Colonic mucosa (tissue), 4 donors: ENCODE measurements around the gene KCNJ16. TPM values are rescaled to one million over a fixed set of nuclear protein-coding genes. Genes with fewer than 3 reads are reported as not detected.

Experiments used
- DNase-seq: peaks from one replicate; pipeline ENCODE4 v3.0.0-alpha.2; 2020
- H3K27ac ChIP-seq: fragments of 200-600 bp; one replicate; pipeline ENCODE4 v1.8.0; 2021
- H3K27me3 ChIP-seq: fragments of 200-600 bp; one replicate; pipeline ENCODE4 v1.8.0; 2021
- H3K36me3 ChIP-seq: fragments of 200-600 bp; one replicate; pipeline ENCODE4 v1.8.0; 2021
- H3K4me1 ChIP-seq: fragments of 200-600 bp; one replicate; pipeline ENCODE4 v1.8.0; 2021; ENCODE audit warnings: mild to moderate bottlenecking
- H3K4me3 ChIP-seq: fragments of 200-600 bp; one replicate; pipeline ENCODE4 v1.8.0; 2021
- H3K9ac ChIP-seq, 2 donors: one replicate each; pipeline ENCODE4 v1.7.0; 2013; ENCODE audit warnings: control low read depth in 2 of 2, low read depth in 2 of 2, low read length in 2 of 2
- H3K9me3 ChIP-seq: fragments of 200-600 bp; one replicate; pipeline ENCODE4 v1.8.0; 2021
- CTCF ChIP-seq: fragments of 200-600 bp; IDR thresholded peaks from one replicate; pipeline ENCODE4 v1.8.0; 2022; ENCODE audit warnings: antibody characterized with exemption, mild to moderate bottlenecking
- intact Hi-C: fragments of 100-400 bp; cut with DNase I; formaldehyde crosslinking; loops from one replicate; pipeline ENCODE4 v1.14.1; 2022
- total RNA-seq, 2 donors: library from RNA; stranded (reverse); fragmentation: NEBNext Ultra II Directional in 1 of 2; extraction: Animal tissue kit (Norgen Biotek cat#: 25700) in 1 of 2; gene quantifications; one replicate each; pipeline ENCODE4 v1.2.1, GENCODE V29; 2021
- donor health status: healthy.
- donor health status: DM: no; HTN: no; CAD: no.
- donor health status: DM: no; HTN: no; CAD: no.

The KCNJ16 gene
- total RNA-seq, 2 donors from 2014 or later, result 0.20 to 0.35 TPM

- DNase-seq, result no peak
- H3K4me3 ChIP-seq, result no peak overlapping the region
- no peaks in the 10 kb centered on the region for H3K4me1 ChIP-seq
- no peaks in the 10 kb centered on the region for H3K9me3 ChIP-seq
- H3K36me3 ChIP-seq, result no peaks in the 10 kb centered on the region
- no peak overlapping the region for H3K9ac ChIP-seq
- H3K27ac ChIP-seq, result no peak overlapping the region
- H3K27me3 ChIP-seq, result no peaks in the 10 kb centered on the region
- TF ChIP-seq CTCF, result no peak
- intact Hi-C loops, result no loop called here
Observed at GRCh38 chr17:70067134-70067533, 7.9 kb upstream of the KCNJ16 start.

- H3K9ac ChIP-seq, result no peak overlapping the region
- no peak for TF ChIP-seq CTCF
- H3K27ac ChIP-seq, result no peak overlapping the region
Observed at GRCh38 chr17:70070305-70071027, 4.6 kb upstream of the KCNJ16 start.

GRCh38 chr17:70071127-70071526, 3.9 kb upstream of the KCNJ16 start:
- no peak for DNase-seq
- H3K9me3 ChIP-seq, result no peaks in the 10 kb centered on the region
- intact Hi-C loops, result no loop called here
- H3K27me3 ChIP-seq, result no peaks in the 10 kb centered on the region
- no peak overlapping the region for H3K27ac ChIP-seq
- no peaks in the 10 kb centered on the region for H3K4me1 ChIP-seq
- no peak overlapping the region for H3K9ac ChIP-seq
- TF ChIP-seq CTCF, result no peak
- no peak overlapping the region for H3K4me3 ChIP-seq
- no peaks in the 10 kb centered on the region for H3K36me3 ChIP-seq

More at GRCh38 chr17:70070305-70071027, 4.6 kb upstream of the KCNJ16 start:
- H3K4me1 ChIP-seq, result no peaks in the 10 kb centered on the region
- H3K27me3 ChIP-seq, result no peaks in the 10 kb centered on the region
- DNase-seq, result no peak
- no peak overlapping the region for H3K4me3 ChIP-seq
- intact Hi-C loops, result no loop called here
- no peaks in the 10 kb centered on the region for H3K9me3 ChIP-seq
- H3K36me3 ChIP-seq, result no peaks in the 10 kb centered on the region

- intact Hi-C loops, result no loop called here
- H3K9ac ChIP-seq, result no peak overlapping the region
- no peak for DNase-seq
- H3K4me3 ChIP-seq, result no peak overlapping the region
- H3K27ac ChIP-seq, result no peak overlapping the region
- H3K36me3 ChIP-seq, result no peaks in the 10 kb centered on the region
- TF ChIP-seq CTCF, result no peak
- no peaks in the 10 kb centered on the region for H3K4me1 ChIP-seq
- H3K9me3 ChIP-seq, result no peaks in the 10 kb centered on the region
- H3K27me3 ChIP-seq, result no peaks in the 10 kb centered on the region
Observed at GRCh38 chr17:70071620-70072019, 3.4 kb upstream of the KCNJ16 start.

GRCh38 chr17:70072546-70073309, 2.3 kb upstream of the KCNJ16 start:
- Histone ChIP-seq H3K4me3 (no peak overlapping the region), H3K9ac (no peak overlapping the region), H3K27ac (no peak overlapping the region), H3K36me3 (no peaks in the 10 kb centered on the region), H3K9me3 (no peaks in the 10 kb centered on the region), H3K27me3 (no peaks in the 10 kb centered on the region), H3K4me1 (no peaks in the 10 kb centered on the region)
- intact Hi-C loops, result no loop called here
- no peak for DNase-seq
- TF ChIP-seq CTCF, result no peak
